ENCODE results near the gene ABL2. TPM values are rescaled to one million over a fixed set of nuclear protein-coding genes. Genes with fewer than 3 reads are reported as not detected.
"Not testable (repeated sequence)": the region's sequence is repeated elsewhere in the genome, so short reads cannot be mapped to it uniquely, and the experiment has no call there.

Gene ABL2
- total and polyA plus RNA-seq, 8 donors, result 10.5 to 33.4 (median 11.6) TPM

DNA sequence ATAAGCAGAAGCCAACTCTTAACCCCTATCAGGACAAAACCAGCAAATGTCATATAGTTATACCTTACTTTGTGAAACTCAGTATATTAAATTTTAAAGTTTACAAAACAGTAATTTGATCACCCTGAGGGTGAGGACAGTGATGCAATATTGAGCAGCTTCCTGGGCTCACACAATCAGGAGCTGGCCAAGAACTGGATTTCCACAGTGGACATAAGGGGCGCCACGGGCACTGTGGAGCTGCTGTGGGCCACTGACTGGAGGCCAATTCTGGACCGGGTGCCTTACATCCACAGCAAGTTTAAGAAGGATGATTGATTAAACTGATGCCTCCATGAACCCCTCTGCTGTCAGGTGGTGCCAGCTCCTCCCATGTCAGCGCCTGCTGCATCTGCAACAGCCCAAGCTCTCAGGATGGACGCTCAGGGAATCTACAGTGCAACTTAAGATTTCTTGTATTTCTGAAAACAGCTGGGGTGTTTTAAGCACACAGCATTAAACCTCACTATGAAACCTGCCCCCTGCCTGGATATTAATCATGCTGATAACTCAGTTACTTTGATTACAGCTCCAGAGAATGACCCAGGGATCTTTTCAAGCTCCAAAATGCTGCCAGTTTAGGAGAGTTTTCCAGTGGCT is 91.7 kb downstream of the ABL2 start:
- Histone ChIP-seq H3K27ac (no peak overlapping the region), H3K4me3 (no peak overlapping the region), H3K4me1 (peaks cover 9 to 30% of the 10 kb centered on the region in 2 donors), H3K36me3 (no peaks in the 10 kb centered on the region), H3K27me3 (no peaks in the 10 kb centered on the region), H3K9me3 (no peaks in the 10 kb centered on the region)
- DNase-seq (no peak), ATAC-seq (peak; percentile 39)
- TF ChIP-seq, protein P1, sequence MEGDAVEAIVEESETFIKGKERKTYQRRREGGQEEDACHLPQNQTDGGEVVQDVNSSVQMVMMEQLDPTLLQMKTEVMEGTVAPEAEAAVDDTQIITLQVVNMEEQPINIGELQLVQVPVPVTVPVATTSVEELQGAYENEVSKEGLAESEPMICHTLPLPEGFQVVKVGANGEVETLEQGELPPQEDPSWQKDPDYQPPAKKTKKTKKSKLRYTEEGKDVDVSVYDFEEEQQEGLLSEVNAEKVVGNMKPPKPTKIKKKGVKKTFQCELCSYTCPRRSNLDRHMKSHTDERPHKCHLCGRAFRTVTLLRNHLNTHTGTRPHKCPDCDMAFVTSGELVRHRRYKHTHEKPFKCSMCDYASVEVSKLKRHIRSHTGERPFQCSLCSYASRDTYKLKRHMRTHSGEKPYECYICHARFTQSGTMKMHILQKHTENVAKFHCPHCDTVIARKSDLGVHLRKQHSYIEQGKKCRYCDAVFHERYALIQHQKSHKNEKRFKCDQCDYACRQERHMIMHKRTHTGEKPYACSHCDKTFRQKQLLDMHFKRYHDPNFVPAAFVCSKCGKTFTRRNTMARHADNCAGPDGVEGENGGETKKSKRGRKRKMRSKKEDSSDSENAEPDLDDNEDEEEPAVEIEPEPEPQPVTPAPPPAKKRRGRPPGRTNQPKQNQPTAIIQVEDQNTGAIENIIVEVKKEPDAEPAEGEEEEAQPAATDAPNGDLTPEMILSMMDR (IDR thresholded peaks at IDR 0.05), result no peak
- intact Hi-C loops (cut with DNase I), result no loop called here

DNA sequence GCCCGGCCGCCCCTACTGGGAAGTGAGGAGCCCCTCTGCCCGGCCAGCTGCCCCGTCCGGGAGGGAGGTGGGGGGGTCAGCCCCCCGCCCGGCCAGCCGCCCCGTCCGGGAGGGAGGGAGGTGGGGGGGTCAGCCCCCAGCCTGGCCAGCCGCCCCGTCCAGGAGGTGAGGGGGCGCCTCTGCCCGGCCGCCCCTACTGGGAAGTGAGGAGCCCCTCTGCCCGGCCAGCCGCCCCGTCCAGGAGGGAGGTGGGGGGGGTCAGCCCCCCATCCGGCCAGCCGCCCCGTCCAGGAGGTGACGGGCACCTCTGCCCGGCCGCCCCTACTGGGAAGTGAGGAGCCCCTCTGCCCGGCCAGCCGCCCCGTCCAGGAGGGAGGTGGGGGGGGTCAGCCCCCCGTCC is 93.8 kb downstream of the ABL2 start:
- ATAC-seq; intact Hi-C loops (cut with DNase I); DNase-seq; H3K9me3 ChIP-seq; H3K36me3 ChIP-seq; H3K27me3 ChIP-seq; H3K4me3 ChIP-seq; H3K27ac ChIP-seq: not testable (repeated sequence)
- peaks cover 5 to 22% of the 10 kb centered on the region in 2 donors for H3K4me1 ChIP-seq

DNA sequence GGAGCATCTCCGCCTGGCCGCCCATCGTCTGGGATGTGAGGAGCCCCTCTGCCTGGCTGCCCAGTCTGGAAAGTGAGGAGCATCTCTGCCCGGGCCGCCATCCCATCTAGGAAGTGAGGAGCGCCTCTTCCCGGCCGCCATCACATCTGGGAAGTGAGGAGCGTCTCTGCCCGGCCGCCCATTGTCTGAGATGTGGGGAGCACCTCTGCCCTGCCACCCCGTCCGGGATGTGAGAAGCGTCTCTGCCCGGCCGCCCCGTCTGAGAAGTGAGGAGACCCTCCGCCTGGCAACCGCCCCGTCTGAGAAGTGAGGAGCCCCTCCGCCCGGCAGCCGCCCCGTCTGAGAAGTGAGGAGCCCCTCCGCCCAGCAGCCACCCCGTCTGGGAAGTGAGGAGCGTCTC is 94.3 kb downstream of the ABL2 start:
- Histone ChIP-seq H3K36me3 (peaks cover 0 to 11% of the 10 kb centered on the region in 2 donors), H3K4me1 (peaks cover 5 to 23% of the 10 kb centered on the region in 2 donors)
- H3K4me3 ChIP-seq; ATAC-seq; H3K27me3 ChIP-seq; intact Hi-C loops (cut with DNase I); H3K27ac ChIP-seq; H3K9me3 ChIP-seq; DNase-seq: not testable (repeated sequence)

DNA sequence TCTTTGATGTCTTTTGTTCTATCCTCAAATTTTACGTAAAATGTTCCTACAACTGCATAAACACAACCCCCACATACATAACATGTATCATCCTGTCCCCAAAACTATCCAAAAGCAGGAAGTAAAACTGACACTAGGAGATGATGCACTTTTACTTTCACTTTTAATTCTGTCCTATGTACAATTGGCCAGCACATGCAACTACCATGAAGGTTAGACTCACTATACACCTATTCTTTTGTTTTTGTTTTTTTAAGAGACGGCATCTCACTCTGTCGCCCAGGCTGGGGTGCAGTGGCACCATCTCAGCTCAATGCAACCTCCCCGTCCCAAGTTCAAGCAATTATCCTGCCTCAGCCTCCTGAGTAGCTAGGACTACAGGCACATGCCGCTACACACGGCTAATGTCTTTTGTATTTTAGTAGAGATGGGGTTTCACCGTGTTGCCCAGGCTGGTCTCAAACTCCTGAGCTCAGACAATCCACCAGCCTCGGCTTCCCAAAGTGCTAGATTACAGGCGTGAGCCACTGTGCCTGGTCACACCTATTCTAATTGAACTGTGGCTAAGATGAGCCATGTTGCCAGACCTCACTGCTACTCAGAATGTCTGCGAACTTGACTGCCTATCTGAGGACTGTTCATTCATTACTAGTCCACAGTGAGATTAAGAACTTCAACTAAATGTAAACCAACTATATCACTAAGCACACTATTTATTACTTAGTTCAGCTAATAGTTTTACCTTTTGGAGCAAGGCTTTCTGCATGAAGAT is 99.6 kb downstream of the ABL2 start:
- H3K4me3 ChIP-seq, result no peak overlapping the region
- DNase-seq, result no peak
- peaks cover 0 to 20% of the 10 kb centered on the region in 2 donors for H3K36me3 ChIP-seq
- peak overlapping the region; percentile 34 to 39 for H3K27ac ChIP-seq
- intact Hi-C loops (cut with DNase I), result no loop called here
- TF ChIP-seq, protein P1 (IDR thresholded peaks at IDR 0.05), result no peak
- peaks cover 6 to 46% of the 10 kb centered on the region in 2 donors for H3K4me1 ChIP-seq
- no peaks in the 10 kb centered on the region for H3K9me3 ChIP-seq
- peak; percentile 68 for ATAC-seq
- H3K27me3 ChIP-seq, result no peaks in the 10 kb centered on the region

DNA sequence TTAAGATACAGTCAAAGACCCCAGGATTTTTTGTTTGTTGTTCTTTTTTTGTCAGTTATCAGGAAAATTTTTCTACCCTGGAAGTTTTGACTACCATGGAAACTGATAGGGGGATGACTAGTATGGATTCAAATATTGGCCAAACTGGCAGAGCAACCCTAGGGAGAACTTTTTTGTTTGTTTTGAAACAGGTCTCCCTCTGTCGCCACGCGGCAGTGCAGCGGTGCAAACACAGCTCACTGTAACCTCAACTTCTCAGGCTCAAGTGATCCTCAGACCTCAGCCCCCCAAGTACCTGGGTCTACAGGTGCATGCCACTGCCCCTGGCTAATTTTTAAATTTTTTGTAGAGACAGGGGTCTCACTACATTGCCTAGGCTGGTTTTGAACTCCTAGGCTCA is 101.0 kb downstream of the ABL2 start:
- Histone ChIP-seq H3K4me1 (peaks cover 6 to 46% of the 10 kb centered on the region in 2 donors), H3K4me3 (no peak overlapping the region), H3K27ac (peak overlapping the region; percentile 34 to 39), H3K27me3 (no peaks in the 10 kb centered on the region), H3K36me3 (peaks cover 0 to 25% of the 10 kb centered on the region in 2 donors), H3K9me3 (no peaks in the 10 kb centered on the region)
- DNase-seq (no peak), ATAC-seq (no peak)
- TF ChIP-seq, protein P1 (IDR thresholded peaks at IDR 0.05), result no peak
- intact Hi-C loops (cut with DNase I), result no loop called here

DNA sequence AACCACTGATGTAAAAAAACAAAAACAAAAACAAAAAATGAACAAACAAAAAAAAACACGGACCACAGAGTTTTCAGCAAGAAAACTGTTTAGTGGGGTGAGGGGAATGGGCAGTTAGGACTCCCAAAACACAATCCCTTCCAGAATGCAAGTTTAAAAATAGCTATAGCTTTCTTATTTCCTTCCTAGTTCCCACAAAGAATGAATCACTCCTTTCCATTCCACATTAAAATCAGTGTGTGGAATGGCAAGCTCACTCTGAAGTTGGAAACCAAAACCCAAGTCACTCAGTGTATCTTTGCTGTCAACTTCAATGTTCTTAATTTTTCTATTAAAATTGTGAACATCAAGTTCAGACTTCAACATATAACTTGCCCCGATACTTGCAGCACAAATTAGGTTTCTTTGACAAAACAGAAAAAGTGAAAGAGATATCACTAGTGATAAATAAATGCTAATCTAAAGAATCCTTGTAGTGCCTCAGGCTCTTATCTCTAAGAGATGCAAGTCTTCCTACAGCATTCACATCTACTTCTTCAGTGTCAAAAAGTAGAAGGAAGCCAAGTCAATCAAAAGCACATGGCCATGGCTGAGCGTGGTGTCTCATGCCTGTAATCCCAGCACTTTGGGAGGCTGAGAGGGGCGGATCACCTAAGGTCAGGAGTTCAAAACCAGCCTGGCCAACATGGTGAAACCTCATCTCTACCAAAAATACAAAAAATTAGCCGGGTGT is 102.1 kb downstream of the ABL2 start:
- Histone ChIP-seq H3K9me3 (no peaks in the 10 kb centered on the region), H3K36me3 (peaks cover 0 to 32% of the 10 kb centered on the region in 2 donors), H3K4me1 (peaks cover 6 to 46% of the 10 kb centered on the region in 2 donors), H3K4me3 (no peak overlapping the region), H3K27me3 (no peaks in the 10 kb centered on the region), H3K27ac (peak overlapping the region; percentile 38 to 53)
- intact Hi-C loops (cut with DNase I), result no loop called here
- ATAC-seq (no peak), DNase-seq (no peak)
- TF ChIP-seq, protein P1 (IDR thresholded peaks at IDR 0.05), result no peak

Measured in left lung (tissue), 10 donors.